ENCODE measurements around the gene HDLBP. TPM values are rescaled to one million over a fixed set of nuclear protein-coding genes. Genes with fewer than 3 reads are reported as not detected.
"Not testable (repeated sequence)": the region's sequence is repeated elsewhere in the genome, so short reads cannot be mapped to it uniquely, and the experiment has no call there.

Gene HDLBP
- total RNA-seq, 1 donor from 2014 or later, result 922 TPM

DNA sequence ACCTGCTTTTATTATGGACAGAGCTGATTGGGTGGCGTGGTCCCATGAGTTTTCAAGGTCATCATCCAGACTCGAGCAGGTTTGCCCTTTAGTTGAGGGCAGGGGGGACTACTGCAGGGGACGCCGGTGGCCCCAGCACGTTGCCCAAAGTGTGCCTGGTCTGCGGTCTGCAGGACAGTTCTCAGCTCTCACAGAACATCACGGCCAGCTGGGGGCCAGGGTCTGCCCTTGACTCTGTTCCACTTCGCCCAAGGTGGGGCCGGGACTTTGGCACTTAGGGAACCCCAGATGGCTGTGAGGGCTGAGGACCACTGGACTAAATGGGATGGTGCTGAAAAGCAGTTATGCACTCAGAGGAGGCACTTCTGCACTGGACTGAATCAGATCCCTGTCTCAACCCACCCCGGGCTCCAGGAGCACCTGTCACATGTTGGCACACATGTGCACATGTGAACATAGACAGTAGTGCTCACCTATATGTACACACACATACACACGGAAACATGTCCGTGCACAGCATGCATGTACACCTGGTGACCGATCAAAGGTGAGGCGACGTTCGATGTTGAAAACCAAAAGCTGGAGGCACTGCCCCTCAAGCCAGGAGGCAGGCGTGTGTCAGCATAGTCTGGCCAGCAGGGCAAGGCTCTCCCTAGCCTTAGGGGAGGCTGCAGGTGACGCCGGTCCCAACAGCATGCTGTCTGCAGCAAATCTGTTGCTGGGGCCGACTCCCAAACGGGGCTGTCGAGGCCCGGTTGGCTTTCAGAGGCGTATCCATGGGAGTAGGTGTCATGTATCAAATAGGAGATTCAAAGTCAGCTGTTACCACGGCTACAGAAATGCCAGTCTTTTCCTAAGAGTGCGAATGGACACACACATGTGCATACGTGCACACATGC, 116.8 kb downstream of the HDLBP start:
- Mint-ChIP-seq H3K4me1 (ENCODE audit: low read depth, unreplicated experiment) (no peaks in the 10 kb centered on the region), H3K4me3 (ENCODE audit: unreplicated experiment) (no peak overlapping the region), H3K36me3 (ENCODE audit: low read depth, unreplicated experiment) (no peaks in the 10 kb centered on the region), H3K9me3 (ENCODE audit: unreplicated experiment) (no peaks in the 10 kb centered on the region), H3K27me3 (ENCODE audit: low read depth, unreplicated experiment) (peaks cover 30% of the 10 kb centered on the region), H3K27ac (ENCODE audit: unreplicated experiment) (no peak overlapping the region)
- TF ChIP-seq EZH2 (IDR thresholded peaks at IDR 0.05; ENCODE audit: insufficient read depth, low read length) (no peak), CTCF (IDR thresholded peaks at IDR 0.05; ENCODE audit: insufficient read depth, low read depth, low read length) (no peak)
- H3K4me1 ChIP-seq (ENCODE audit: insufficient read depth, low read length), result no peaks in the 10 kb centered on the region
- peaks cover 5% of the 10 kb centered on the region for H3K27me3 ChIP-seq (ENCODE audit: insufficient read depth, low read length)
- no peaks in the 10 kb centered on the region for H3K36me3 ChIP-seq (ENCODE audit: insufficient read depth, low read length)
- H3K27ac ChIP-seq (ENCODE audit: low read depth, low read length), result no peak overlapping the region
- H3K4me2 ChIP-seq (ENCODE audit: low read length), result no peak overlapping the region
- H3K4me3 ChIP-seq (ENCODE audit: insufficient read depth, low read depth, low read length), result no peak overlapping the region
- no peak for DNase-seq (ENCODE audit: low read depth)
- H2AFZ ChIP-seq (ENCODE audit: low read depth, low read length), result no peak overlapping the region
- no peaks in the 10 kb centered on the region for H3K79me2 ChIP-seq (ENCODE audit: insufficient read depth, low read length)
- no peaks in the 10 kb centered on the region for H4K20me1 ChIP-seq (ENCODE audit: insufficient read depth, low read length)
- no peaks in the 10 kb centered on the region for H3K9me3 ChIP-seq (ENCODE audit: insufficient read depth, low read depth, low read length)
- H3K9ac ChIP-seq (ENCODE audit: low read length), result no peak overlapping the region
- no peak for FAIRE-seq

DNA sequence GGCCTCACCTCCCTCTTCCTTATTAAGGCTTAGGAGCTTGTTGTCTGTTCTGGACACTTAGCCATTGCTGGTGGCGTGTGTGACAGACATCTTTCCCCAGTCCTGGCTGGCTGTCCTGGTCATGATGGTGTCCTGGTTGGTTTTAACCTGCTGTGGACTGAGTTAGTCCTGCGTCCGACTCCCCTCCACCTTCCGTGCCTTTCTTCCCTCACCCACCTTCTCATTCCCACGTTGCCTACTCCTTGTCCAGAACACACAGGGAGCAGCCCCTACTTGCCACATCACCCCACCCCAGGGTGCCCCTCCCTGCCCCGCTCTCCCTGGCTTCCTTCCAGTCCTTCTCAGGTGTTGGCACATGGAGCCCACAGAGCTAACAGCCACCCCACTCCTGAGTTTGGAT, 117.5 kb downstream of the HDLBP start:
- no peak overlapping the region for H3K4me3 ChIP-seq (ENCODE audit: insufficient read depth, low read depth, low read length)
- H4K20me1 ChIP-seq (ENCODE audit: insufficient read depth, low read length), result no peaks in the 10 kb centered on the region
- no peak overlapping the region for H3K4me2 ChIP-seq (ENCODE audit: low read length)
- no peak for DNase-seq (ENCODE audit: low read depth)
- H3K9me3 Mint-ChIP-seq (ENCODE audit: unreplicated experiment), result no peaks in the 10 kb centered on the region
- H3K9me3 ChIP-seq (ENCODE audit: insufficient read depth, low read depth, low read length), result no peaks in the 10 kb centered on the region
- H3K27ac ChIP-seq (ENCODE audit: low read depth, low read length), result no peak overlapping the region
- FAIRE-seq, result no peak
- peaks cover 5% of the 10 kb centered on the region for H3K27me3 ChIP-seq (ENCODE audit: insufficient read depth, low read length)
- no peak overlapping the region for H3K9ac ChIP-seq (ENCODE audit: low read length)
- no peak overlapping the region for H3K27ac Mint-ChIP-seq (ENCODE audit: unreplicated experiment)
- H3K4me1 ChIP-seq (ENCODE audit: insufficient read depth, low read length), result no peaks in the 10 kb centered on the region
- H3K79me2 ChIP-seq (ENCODE audit: insufficient read depth, low read length), result no peaks in the 10 kb centered on the region
- TF ChIP-seq EZH2 (IDR thresholded peaks at IDR 0.05; ENCODE audit: insufficient read depth, low read length) (no peak), CTCF (IDR thresholded peaks at IDR 0.05; ENCODE audit: insufficient read depth, low read depth, low read length) (no peak)
- H3K4me1 Mint-ChIP-seq (ENCODE audit: low read depth, unreplicated experiment), result no peaks in the 10 kb centered on the region
- no peak overlapping the region for H3K4me3 Mint-ChIP-seq (ENCODE audit: unreplicated experiment)
- H3K36me3 ChIP-seq (ENCODE audit: insufficient read depth, low read length), result no peaks in the 10 kb centered on the region
- H3K36me3 Mint-ChIP-seq (ENCODE audit: low read depth, unreplicated experiment), result no peaks in the 10 kb centered on the region
- H2AFZ ChIP-seq (ENCODE audit: low read depth, low read length), result no peak overlapping the region
- peaks cover 30% of the 10 kb centered on the region for H3K27me3 Mint-ChIP-seq (ENCODE audit: low read depth, unreplicated experiment)

DNA sequence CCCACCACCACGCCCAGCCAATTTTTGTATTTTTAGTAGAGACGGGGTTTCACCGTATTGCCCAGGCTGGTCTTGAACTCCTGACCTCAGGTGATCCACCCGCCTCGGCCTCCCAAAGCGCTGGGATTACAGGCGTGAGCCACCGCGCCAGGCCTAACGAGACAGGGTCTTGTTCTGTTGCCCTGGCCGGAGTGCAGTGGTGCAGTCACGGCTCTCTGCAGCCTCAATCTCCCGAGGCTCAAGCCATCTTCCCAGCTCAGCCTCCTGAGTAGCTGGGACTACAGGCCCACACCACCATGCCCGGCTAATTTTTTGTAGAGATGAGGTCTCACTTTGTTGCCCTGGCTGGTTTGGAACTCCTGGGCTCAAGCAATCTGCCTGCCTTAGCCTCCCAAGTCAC, 118.2 kb downstream of the HDLBP start:
- H3K4me2 ChIP-seq (ENCODE audit: low read length); H3K36me3 Mint-ChIP-seq (ENCODE audit: low read depth, unreplicated experiment); H4K20me1 ChIP-seq (ENCODE audit: insufficient read depth, low read length); H3K9ac ChIP-seq (ENCODE audit: low read length); H3K4me1 Mint-ChIP-seq (ENCODE audit: low read depth, unreplicated experiment); H3K4me3 Mint-ChIP-seq (ENCODE audit: unreplicated experiment); H3K27ac Mint-ChIP-seq (ENCODE audit: unreplicated experiment); H3K36me3 ChIP-seq (ENCODE audit: insufficient read depth, low read length); H2AFZ ChIP-seq (ENCODE audit: low read depth, low read length); FAIRE-seq; H3K4me3 ChIP-seq (ENCODE audit: insufficient read depth, low read depth, low read length); DNase-seq (ENCODE audit: low read depth); H3K27ac ChIP-seq (ENCODE audit: low read depth, low read length); H3K4me1 ChIP-seq (ENCODE audit: insufficient read depth, low read length); H3K79me2 ChIP-seq (ENCODE audit: insufficient read depth, low read length); H3K9me3 Mint-ChIP-seq (ENCODE audit: unreplicated experiment); H3K27me3 ChIP-seq (ENCODE audit: insufficient read depth, low read length); H3K9me3 ChIP-seq (ENCODE audit: insufficient read depth, low read depth, low read length): not testable (repeated sequence)
- peaks cover 30% of the 10 kb centered on the region for H3K27me3 Mint-ChIP-seq (ENCODE audit: low read depth, unreplicated experiment)

Measured in astrocyte (in vitro differentiated cells and primary cell).